GM23248 (cell line): ENCODE results near the gene GNB5. TPM values are rescaled to one million over a fixed set of nuclear protein-coding genes. Genes with fewer than 3 reads are reported as not detected.
"Not testable (repeated sequence)": the region's sequence is repeated elsewhere in the genome, so short reads cannot be mapped to it uniquely, and the experiment has no call there.

Experiments
- DNase-seq: peaks from one replicate; pipeline ENCODE4 v3.0.0-alpha.2; 2015
- H2AFZ ChIP-seq: fragments of 200-600 bp; sonication (generic); 2 replicates; pipeline ENCODE4 v1.6.1; 2016; ENCODE audit warnings: antibody characterized with exemption
- H3F3A ChIP-seq: fragments of 200-600 bp; sonication (generic); 2 replicates; pipeline ENCODE4 v1.6.1; 2016; ENCODE audit warnings: mild to moderate bottlenecking, antibody characterized with exemption, mixed run types; ENCODE audit not compliant: insufficient read depth
- H3K27ac ChIP-seq: fragments of 200-600 bp; sonication (generic); 2 replicates; pipeline ENCODE4 v1.5.1; 2016; ENCODE audit warnings: mild to moderate bottlenecking
- H3K27me3 ChIP-seq: fragments of 200-600 bp; sonication (generic); replicated peaks from 2 replicates; pipeline ENCODE4 v1.6.1; 2016; ENCODE audit warnings: mild to moderate bottlenecking; ENCODE audit not compliant: insufficient read depth
- H3K36me3 ChIP-seq: fragments of 200-600 bp; sonication (generic); 2 replicates; pipeline ENCODE4 v1.6.1; 2016; ENCODE audit warnings: low read depth, mild to moderate bottlenecking
- H3K4me1 ChIP-seq: fragments of 200-600 bp; sonication (generic); 2 replicates; pipeline ENCODE4 v1.6.1; 2016; ENCODE audit warnings: mild to moderate bottlenecking; ENCODE audit not compliant: insufficient read depth
- H3K4me2 ChIP-seq: fragments of 200-600 bp; sonication (generic); one replicate; pipeline ENCODE4 v1.6.1; 2016; ENCODE audit warnings: mild to moderate bottlenecking; ENCODE audit not compliant: unreplicated experiment
- H3K4me3 ChIP-seq: fragments of 200-600 bp; sonication (generic); 2 replicates; pipeline ENCODE4 v1.5.1; 2016; ENCODE audit warnings: mild to moderate bottlenecking
- H3K79me2 ChIP-seq: fragments of 200-600 bp; sonication (generic); 2 replicates; pipeline ENCODE4 v1.6.1; 2016; ENCODE audit warnings: mild to moderate bottlenecking; ENCODE audit not compliant: insufficient read depth
- H3K9ac ChIP-seq: fragments of 200-600 bp; sonication (generic); 2 replicates; pipeline ENCODE4 v1.6.1; 2016; ENCODE audit warnings: mild to moderate bottlenecking
- H3K9me2 ChIP-seq: fragments of 200-600 bp; sonication (generic); 2 replicates; pipeline ENCODE4 v1.6.1; 2016; ENCODE audit warnings: mixed run types, mild to moderate bottlenecking, moderate library complexity; ENCODE audit not compliant: insufficient read depth
- H3K9me3 ChIP-seq: fragments of 200-600 bp; sonication (generic); one replicate; pipeline ENCODE4 v1.6.1; 2017; ENCODE audit warnings: low read depth
- H4K20me1 ChIP-seq: fragments of 200-600 bp; sonication (generic); 2 replicates; pipeline ENCODE4 v1.6.0; 2016; ENCODE audit not compliant: insufficient read depth
- EZH2 ChIP-seq: fragments of 200-600 bp; sonication (generic); IDR thresholded peaks from 2 replicates; pipeline ENCODE4 v1.6.1; 2018; ENCODE audit warnings: antibody characterized with exemption, mild to moderate bottlenecking; ENCODE audit not compliant: insufficient read depth, poor library complexity, severe bottlenecking
- EZH2phosphoT487 ChIP-seq: fragments of 200-600 bp; sonication (generic); IDR thresholded peaks from 2 replicates; pipeline ENCODE4 v1.6.1; 2018; ENCODE audit warnings: antibody characterized with exemption, moderate library complexity, mild to moderate bottlenecking, low read depth; ENCODE audit not compliant: insufficient read depth
- WGBS, 2 experiments: methylation state at CpG; one replicate each; pipeline ENCODE4 v1.1.6; 2015 to 2017; ENCODE audit warnings: low lambda C conversion rate in 2 of 2, low coverage in 1 of 2; ENCODE audit errors: missing lambda C conversion rate in 2 of 2; 5-methylcytosine and 5-hydroxymethylcytosine counted together
- in situ Hi-C: fragments of 300-500 bp; cut with MboI; formaldehyde crosslinking; loops from 2 replicates; pipeline ENCODE4 v1.15.0; 2020
- polyA plus RNA-seq: library from polyadenylated mRNA; unstranded; fragments of >200 nt; fragmentation: Nextera tagmentation; extraction: Ambion mirVana; gene quantifications from 2 replicates; pipeline ENCODE4 v1.2.1, GENCODE V29; 2016
- total RNA-seq: library from RNA; depleted of rRNA; stranded (reverse); fragments of >200 nt; shearing (Covaris generic); gene quantifications from 2 replicates; pipeline ENCODE4 v1.2.3, GENCODE V29; 2014; rRNA removed

The GNB5 gene
- total RNA-seq = 39.1 and 42.8 TPM in 2 replicates
- polyA plus RNA-seq = 39.9 and 42.4 TPM in 2 replicates

- no peaks in the 10 kb centered on the region for H3K79me2 ChIP-seq
- H3K36me3 ChIP-seq = no peaks in the 10 kb centered on the region
- H3K27me3 ChIP-seq = no peaks in the 10 kb centered on the region
- H3K9ac ChIP-seq = no peak within 1 kb of the TSS
- in situ Hi-C loops = loop anchor here (10.0 kb wide), 1 partner anchor 56 kb away; no protein-coding TSS in a partner anchor
- H3K9me2 ChIP-seq = no peaks in the 10 kb centered on the region
- DNase-seq = no peak
- no peaks in the 10 kb centered on the region for H4K20me1 ChIP-seq
- no peaks in the 10 kb centered on the region for H3K9me3 ChIP-seq
- H2AFZ ChIP-seq = no peak within 1 kb of the TSS
- peaks cover 10% of the 10 kb centered on the region for H3K4me1 ChIP-seq
- 71 to 84% methylated on average over 7 of the region's 7 CpGs for WGBS, 2 experiments
- no peak within 1 kb of the TSS for H3K4me2 ChIP-seq
- peaks cover 11% of the 10 kb centered on the region for H3F3A ChIP-seq
- no peak within 1 kb of the TSS for H3K4me3 ChIP-seq
- H3K27ac ChIP-seq = no peak within 1 kb of the TSS
- TF ChIP-seq EZH2phosphoT487 = no peak
- TF ChIP-seq EZH2 = no peak
Observed at GRCh38 chr15:52191207-52191606, at the start of gene GNB5. Gene GNB5 (minus strand): TSS chr15:52191392. CDS start chr15:52184676, 6,716 bp downstream.

GRCh38 chr15:52240166-52240565 lies 49.0 kb upstream of the GNB5 start:
- no peaks in the 10 kb centered on the region for H3K9me3 ChIP-seq
- H3F3A ChIP-seq = no peaks in the 10 kb centered on the region
- in situ Hi-C loops = no loop called here
- no peak overlapping the region for H3K4me2 ChIP-seq
- no peak for DNase-seq
- H3K27me3 ChIP-seq = no peaks in the 10 kb centered on the region
- H3K9me2 ChIP-seq = no peaks in the 10 kb centered on the region
- no peaks in the 10 kb centered on the region for H3K4me1 ChIP-seq
- WGBS, 2 experiments = 75 to 80% methylated on average over 3 of the region's 3 CpGs
- no peak for TF ChIP-seq EZH2
- TF ChIP-seq EZH2phosphoT487 = no peak
- H3K79me2 ChIP-seq = no peaks in the 10 kb centered on the region
- no peak overlapping the region for H2AFZ ChIP-seq
- no peaks in the 10 kb centered on the region for H3K36me3 ChIP-seq
- H3K4me3 ChIP-seq = no peak overlapping the region
- no peak overlapping the region for H3K9ac ChIP-seq
- no peaks in the 10 kb centered on the region for H4K20me1 ChIP-seq
- no peak overlapping the region for H3K27ac ChIP-seq

GRCh38 chr15:52238989-52239525 lies 47.9 kb upstream of the GNB5 start:
- H3K27me3 ChIP-seq, H3K36me3 ChIP-seq, H3K79me2 ChIP-seq, H3K4me2 ChIP-seq, H4K20me1 ChIP-seq, H3K9ac ChIP-seq, H2AFZ ChIP-seq, DNase-seq, in situ Hi-C loops, H3K9me3 ChIP-seq, H3K9me2 ChIP-seq, H3K4me3 ChIP-seq, H3F3A ChIP-seq, H3K4me1 ChIP-seq, H3K27ac ChIP-seq: not testable (repeated sequence)
- 88 to 91% methylated on average over 13 of the region's 13 CpGs for WGBS, 2 experiments

- Histone ChIP-seq H3K27ac (no peak overlapping the region), H3K27me3 (no peaks in the 10 kb centered on the region), H2AFZ (no peak overlapping the region), H3K4me3 (no peak overlapping the region), H3K9me3 (no peaks in the 10 kb centered on the region), H3K4me1 (peaks cover 10% of the 10 kb centered on the region), H4K20me1 (no peaks in the 10 kb centered on the region), H3K9ac (no peak overlapping the region), H3K36me3 (no peaks in the 10 kb centered on the region), H3F3A (peaks cover 6% of the 10 kb centered on the region; the same call in 1 of the 2 replicates), H3K79me2 (no peaks in the 10 kb centered on the region), H3K4me2 (no peak overlapping the region), H3K9me2 (no peaks in the 10 kb centered on the region)
- TF ChIP-seq EZH2 (no peak), EZH2phosphoT487 (no peak)
- in situ Hi-C loops = no loop called here
- no peak for DNase-seq
- 88 to 89% methylated on average over 3 of the region's 3 CpGs for WGBS, 2 experiments
Observed at GRCh38 chr15:52238149-52238548, 47.0 kb upstream of the GNB5 start.

GRCh38 chr15:52236013-52236412 lies 44.8 kb upstream of the GNB5 start:
- Histone ChIP-seq H3K9me3 (no peaks in the 10 kb centered on the region), H3K27ac (no peak overlapping the region), H3K9ac (no peak overlapping the region), H3K4me1 (peaks cover 18% of the 10 kb centered on the region), H3K79me2 (no peaks in the 10 kb centered on the region), H2AFZ (no peak overlapping the region), H3K36me3 (no peaks in the 10 kb centered on the region), H4K20me1 (no peaks in the 10 kb centered on the region), H3K4me2 (no peak overlapping the region), H3K9me2 (no peaks in the 10 kb centered on the region), H3K27me3 (no peaks in the 10 kb centered on the region), H3K4me3 (no peak overlapping the region), H3F3A (peaks cover 13% of the 10 kb centered on the region; the same call in 1 of the 2 replicates)
- DNase-seq = no peak
- 88 to 91% methylated on average over 8 of the region's 8 CpGs for WGBS, 2 experiments
- TF ChIP-seq EZH2phosphoT487 = no peak
- no peak for TF ChIP-seq EZH2
- in situ Hi-C loops = no loop called here
